Activated CD4-positive, alpha-beta T cell treated with anti-CD3 and anti-CD28 coated beads, Interleukin-2, amount 50 U/mL, for 24 hours (primary cell): ENCODE measurements around the gene CALML3.

ENCODE experiments used
- DNase-seq, 2 donors: peaks; one replicate each; pipeline ENCODE4 v3.0.0-alpha.2; 2020; ENCODE audit warnings: low read depth in 1 of 2, low spot score in 1 of 2

Gene CALML3

DNA sequence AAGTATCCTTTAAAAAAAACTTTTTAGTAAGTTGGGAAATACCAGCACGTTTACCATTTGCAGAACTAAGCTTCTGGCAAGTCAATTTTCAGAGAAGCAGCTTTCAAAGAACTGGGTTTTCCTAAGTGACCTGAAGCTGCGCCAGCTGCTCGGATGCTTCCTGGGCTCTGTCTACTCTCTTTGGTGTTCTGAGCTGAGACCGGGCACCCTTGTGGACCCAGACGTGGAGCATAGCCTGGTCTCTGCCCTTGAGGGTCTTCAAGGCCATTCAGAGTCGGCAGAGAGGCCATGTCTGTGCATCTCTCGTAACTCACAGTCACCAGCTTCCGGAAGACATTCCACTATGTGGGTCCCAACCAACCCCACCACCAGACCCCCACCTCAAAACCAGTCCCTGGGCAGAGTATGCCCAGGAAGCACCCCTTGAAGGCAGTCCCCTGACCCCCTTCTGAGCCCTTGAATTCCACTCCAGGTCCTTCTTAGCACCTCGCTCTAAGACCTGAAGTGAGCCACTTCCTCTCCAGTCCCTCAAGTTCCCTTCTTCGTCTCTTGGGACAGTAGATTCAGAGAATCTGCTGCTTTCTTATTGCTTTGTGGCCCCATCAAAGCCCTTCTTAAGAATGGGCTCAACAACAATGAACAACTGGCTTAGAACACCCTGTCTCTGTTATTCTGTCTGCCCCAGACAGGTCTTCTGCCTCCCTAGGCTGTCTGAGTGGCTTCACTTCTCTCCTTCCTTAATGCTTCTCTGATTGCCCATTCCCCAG is 33.9 kb upstream of the CALML3 start:
- DNase-seq: no peak

DNA sequence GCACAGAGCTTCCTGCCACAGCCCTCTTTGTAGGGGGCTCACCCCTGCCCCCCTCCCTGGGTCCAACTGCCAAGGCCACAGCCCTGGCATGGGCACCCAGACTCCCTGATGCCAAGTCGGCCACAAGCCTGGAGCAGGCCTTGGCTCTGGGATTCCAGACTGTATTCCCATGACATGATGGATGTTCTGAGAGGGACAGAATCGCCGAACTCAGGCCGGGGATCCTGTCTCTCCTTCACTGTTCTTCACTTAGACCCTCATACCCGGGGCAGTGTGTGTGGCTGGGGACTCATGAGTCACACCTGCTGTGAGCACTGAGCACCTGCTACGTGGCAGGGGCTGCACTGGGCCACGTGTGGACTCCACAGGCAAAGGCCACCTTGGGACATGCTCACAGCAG is 33.3 kb upstream of the CALML3 start:
- no peak for DNase-seq

DNA sequence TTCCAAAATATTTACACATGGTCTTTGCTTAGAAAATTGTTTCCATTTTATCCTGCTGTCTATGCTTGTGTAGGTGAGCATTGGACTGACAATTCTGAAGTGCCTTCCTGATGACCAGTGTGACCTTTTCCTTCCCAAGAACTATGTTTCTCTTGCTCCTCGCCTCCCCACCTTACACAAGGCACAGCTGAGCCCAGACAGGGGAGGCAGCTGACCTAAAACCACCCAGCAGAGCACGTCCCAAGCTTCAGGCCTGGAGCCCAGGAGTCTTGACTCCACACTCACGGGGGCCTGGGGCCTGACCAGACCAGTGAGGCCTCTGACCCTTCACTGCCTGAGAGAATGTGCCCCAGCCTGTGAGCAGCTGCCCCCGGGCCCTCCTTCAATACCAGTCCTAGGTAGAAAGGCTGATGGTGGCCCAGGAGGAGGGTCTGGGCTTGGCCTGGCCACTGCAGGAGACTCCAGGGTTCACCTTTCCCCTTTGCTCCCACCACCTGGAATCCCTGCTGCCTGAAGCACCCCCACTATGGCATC is 32.4 kb upstream of the CALML3 start:
- no peak for DNase-seq

DNA sequence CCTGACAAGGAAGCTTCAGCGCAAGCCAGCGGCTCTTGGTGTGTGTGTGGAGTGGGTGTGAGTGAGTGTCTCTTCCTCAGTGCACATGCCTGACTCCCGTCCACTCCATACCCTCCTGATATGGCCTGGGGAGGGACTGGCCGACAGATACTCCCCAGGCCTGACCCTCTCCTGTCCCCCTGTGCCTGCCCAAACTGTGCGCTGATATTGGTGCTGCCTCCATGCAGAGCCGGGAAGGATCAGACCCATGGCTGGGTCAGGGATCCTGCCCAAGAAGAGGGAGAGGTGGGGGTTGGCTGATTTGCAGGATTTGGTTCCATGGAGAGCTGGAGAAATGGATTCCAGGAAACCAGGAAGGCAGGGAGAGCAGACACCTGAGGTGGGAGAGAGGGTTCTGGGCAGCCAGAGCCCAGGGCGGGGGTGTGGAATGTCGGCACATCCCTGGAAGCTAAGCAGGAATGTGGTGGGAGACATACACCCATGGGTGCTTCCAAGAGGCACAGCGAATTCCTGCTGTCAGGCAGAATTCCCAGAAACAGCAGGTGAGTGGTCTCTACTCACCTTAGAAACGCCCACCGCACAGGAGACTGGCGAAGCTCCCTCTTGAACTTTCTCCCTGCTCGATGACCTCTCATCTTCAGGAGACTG is 31.7 kb upstream of the CALML3 start:
- DNase-seq: no peak

DNA sequence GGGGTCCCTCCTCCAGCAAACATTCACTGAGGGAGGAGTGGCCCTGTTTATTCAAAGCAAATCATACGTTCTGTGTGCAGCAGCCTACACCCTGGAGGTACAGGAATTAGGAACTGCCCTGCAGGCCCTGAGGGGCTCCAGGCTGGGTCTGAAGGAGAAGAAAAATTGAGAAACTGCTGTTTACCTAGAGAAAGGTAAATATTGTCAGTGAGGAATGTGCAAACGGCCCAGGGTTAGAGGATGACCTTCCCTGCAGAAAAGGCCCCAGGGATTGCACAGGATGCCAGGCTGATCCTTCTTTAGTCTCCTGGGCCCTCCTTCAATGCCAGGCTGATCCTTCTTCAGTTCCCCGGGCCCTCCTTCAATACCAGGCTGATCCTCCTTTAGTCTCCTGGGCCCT is 31.1 kb upstream of the CALML3 start:
- no peak for DNase-seq

DNA sequence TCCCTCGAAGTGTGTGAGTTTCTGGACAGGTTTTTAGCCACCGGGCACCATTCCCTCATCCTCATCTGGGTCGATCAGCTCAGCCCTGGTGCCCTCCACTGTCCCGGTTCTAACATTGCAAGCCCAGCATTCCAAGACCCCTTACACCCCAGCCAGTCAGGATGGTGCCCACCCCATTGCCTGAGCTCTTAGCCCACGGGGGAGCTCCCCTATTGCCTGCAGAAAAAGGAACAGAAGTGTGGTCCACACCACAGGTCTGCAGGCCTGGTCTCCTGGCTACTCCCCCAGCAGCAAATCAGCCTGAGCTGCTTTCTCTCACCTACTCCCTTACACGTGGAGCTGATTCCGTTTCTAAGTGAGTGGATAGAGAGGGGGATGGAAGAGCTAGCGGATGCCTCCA is 30.1 kb upstream of the CALML3 start:
- DNase-seq: no peak

DNA sequence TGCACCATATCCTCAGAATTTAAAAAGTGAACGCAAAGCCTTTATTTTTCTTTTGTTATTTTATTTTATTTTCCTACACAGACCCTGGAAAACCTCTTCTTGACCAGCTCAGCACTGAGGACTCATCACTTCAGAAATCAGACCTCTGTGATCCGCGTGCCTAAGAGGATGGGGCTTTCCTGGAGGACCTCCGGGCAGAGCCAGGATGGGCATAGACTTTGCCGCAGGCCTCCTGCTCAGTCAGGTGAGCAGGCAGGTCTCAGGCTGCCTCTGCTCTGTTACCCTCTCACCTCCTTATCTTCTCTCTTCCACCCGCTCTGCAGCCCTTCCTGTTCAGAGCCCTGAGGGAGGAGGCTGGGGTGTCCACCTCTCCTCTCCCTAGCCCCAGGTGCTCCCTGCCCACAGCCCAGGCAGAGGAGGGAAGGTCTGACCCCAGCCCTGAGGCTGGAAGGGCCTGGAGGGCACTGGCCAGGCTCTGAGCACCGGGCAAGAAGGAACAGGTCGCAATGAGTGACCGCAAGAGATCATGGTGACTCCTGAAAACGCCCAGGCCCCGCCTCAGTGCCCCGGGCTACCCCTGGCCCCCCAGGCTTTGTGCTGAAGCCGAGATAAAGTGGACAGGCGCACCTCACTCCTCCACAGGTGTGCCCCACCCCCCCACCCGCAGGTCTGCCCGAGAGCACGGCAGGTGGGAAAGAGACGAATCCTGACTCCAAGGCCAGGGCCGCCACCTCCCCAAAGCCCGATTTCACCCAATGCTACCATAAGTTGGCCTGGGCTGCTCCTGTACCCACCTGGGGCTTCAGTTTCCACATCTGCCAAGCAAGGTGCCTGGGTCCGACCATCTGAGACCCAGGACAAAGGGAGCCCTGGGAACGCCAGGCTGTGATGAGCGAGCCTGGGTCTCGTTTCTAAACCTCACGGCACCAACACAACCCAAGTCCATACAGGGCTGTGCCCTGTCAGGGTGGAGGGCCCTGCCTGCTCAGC is 28.2 kb upstream of the CALML3 start:
- no peak for DNase-seq

DNA sequence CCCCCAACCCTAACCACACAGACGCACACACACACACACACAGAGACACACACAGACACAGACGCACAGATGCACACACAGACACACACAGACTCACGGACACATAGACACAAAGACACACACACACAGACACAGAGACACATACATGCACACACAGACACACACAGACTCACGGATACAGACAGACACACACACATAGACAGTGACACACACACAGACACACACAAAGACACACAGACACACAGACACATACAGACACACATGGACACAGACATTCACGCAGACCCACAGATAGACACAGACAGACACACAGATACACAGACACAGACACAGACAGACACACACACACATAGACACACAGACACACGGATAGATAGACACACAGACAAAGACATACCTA is 27.5 kb upstream of the CALML3 start:
- no peak for DNase-seq

DNA sequence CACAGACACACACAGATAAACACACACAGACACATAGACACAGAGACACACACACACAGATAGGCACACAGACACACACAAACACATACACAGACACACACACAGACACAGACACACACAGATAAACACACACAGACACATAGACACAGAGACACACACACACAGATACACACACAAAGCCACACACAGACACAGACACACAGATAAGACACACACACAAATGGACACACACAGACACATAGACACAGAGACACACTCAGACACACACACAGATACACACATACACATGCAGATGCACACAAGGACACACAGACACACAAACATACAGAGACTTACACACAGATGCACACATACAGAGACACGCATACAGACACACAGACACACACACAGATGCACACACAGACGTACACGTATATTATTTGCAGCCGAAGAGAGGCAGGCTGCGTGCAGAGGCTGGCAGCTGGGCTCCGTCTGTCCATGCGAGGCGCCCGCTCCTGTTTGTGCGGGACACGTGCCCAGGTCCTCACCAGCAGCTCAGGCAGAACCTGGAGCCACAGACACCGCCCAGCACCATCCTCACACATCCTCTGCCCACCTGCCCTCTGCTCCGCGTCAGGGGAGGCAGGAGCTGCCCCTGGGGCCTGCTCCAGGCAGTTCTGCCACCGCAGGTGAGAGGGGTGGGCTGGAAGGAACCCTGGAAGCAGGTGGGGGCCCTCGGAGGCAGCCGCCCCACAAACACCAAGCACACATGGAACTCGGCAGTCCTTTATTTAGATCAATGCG is 26.6 kb upstream of the CALML3 start:
- no peak for DNase-seq

DNA sequence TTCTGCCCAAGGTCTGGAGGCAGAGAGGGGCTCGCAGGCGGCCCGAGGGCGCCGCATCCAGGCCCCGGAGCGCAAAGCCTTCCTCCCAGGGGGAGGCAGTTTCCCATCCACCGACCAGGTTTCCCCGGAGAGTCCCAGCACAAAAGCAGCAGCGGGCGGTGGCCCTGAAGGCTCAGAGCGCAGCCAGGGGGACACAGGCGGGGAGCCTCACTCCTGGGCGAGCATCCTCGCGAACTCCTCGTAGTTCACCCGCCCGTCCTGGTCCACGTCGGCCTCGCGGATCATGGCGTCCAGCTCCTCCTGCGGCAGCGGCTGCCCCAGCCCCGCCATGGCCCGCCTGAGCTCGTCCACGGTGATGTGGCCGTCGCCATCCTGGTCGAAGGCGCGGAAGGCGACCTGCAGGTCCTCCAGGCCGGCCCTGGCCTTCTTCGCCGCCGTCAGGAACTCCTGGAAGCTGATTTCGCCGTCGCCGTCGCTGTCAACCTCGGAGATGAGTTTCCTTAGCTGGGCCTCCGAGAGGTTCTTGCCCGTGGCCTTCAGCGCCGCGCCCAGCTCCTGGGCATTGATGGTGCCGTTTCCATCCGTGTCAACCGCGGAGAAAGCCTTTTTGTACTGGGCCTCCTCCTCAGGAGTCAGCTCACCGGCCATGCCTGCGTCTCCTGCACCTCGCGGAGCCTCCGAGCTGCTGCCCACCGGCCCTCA is 25.8 kb upstream of the CALML3 start:
- no peak for DNase-seq

DNA sequence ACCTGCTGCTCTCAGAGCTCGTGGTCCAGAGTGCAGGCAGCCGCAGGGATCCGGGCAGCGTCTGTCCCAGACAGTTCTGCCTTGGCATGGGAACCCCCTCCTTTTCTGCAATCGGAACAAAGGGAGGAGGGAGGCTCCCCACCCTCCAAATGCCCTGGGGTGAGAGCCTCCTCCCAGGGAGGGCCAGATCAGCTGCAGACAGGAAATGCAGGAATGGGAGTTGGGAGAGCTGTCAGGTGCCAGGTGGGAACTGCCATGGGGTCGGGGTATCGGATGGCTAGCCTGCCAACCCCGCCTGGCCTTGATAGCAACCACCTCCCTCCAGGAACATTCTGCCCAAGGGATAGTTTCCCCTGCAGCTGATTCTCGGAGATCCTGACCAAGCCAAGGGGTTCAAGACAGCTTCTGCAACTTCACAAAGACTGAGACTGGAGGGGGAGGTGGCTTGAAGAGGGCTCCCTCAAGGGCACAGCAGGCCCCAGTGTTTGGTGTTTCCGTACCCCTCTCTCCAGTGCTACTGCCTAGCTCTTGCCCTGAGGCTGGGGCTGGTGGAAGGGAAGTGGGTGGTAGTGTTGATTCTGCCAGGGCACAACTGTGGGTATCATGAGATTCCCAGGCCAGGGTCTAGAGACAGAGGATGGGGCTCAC is 25.1 kb upstream of the CALML3 start, which contains the start of gene CALML5:
Gene CALML5, minus strand, starts transcription at position 78 of the 648 bp plus-strand sequence. CDS start 132 bp downstream, outside the sequence.
- DNase-seq: no peak

DNA sequence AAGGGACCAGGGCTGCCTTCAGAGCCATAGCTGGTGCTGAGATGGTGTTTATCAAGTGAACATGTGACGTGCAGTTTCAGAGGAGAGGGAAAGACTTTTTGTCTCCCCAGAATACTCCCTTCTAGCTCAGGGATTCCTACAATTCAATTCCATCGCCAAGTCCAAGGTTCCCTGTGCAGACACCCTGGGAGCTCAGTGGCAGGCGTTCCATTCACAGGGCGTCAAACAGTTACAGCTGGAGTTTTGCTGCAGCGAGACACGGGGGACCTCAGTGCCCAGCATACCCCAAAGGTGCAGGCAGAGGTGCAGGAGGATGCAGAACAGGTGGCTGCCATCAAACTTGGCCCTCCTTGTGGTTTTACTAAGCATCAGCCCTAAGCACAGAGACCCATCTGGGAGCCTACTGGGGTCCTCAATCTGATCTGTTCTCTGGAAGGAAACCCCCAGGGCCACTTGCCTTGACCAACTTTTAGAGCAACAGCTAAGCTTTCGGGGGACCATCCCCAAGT is 24.5 kb upstream of the CALML3 start:
- no peak for DNase-seq

DNA sequence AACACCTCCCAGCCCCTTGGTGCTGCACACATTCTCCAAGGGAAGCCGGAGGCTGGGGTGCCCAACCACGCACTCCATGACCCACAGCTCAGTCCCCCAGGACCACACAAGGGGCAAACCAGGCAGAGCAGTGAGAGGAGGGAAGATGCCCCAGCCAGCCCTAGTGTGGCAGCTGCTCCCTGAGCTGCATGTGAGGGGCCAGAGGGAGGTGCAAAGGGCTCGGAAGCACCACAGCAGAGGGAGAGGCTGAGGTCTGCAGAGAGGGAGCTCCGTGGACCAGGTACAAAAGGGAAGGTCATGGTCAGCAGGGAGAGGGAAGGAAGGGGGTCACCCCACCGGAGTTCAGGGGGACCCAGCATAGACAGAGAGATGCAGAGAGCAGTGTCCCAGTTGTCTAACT is 23.9 kb upstream of the CALML3 start:
- no peak for DNase-seq

DNA sequence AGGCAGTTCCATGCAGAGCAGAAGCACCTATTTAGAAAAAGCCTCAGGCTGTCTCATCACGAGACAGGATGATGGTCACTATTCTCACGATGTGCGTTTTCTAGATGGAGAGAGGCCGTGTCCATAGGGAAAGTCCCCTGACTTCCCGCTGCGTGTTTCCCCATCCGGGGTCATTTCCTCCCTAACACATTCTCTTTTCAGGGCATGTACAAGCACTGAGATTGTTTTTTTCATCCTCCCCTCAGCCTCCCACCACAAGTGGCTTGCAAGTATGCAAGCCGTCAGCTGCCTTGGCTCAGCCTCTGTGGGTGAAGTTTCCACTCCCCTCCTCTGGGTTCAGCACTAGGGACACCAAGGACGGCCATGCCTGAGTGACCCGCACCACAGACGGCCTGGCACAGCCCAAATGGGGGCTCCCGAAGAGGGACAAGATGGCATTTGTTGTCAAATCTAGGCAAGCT is 22.7 kb upstream of the CALML3 start:
- DNase-seq: no peak

DNA sequence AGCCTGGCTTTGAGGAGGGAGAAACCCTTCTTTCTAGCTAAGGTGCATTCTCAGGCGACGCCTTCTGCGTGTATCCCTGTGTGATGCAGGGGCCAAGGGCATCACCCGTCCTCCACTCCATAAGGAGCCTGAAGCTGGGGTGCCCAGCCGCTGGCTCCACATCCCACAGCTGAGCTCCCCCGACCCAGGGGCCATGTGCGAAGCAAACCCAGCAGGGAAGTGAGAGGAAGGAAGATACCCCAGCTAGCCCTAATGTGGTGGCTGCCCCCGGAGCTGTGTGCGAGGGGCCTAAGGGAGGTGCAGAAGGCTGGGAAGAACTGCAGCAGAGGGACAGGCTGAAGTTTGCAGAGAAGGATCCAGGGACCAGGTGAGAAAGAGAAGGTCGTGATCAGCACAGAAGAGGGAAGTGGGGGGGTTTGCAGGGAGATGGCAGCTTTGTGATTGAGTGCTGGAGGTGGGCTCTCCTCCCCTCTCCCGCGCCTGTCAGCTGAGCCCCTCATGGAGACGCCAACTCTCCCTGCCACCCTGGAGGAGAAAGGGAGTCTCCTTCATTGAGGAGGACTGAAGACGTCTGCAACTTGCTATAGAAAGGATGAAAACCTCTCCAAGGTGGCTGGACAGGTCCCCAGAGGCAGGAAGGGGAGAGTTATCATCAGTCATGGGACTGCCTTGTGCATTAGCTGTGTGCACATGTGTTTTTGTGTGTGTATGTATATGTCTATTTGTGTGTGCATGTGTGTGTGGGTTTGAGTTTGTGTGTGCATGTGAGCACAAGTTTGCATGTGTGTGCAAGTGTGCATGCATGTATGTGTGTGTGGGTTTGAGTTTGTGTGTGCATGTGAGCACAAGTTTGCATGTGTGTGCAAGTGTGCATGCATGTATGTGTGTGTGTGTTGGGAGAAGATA is 21.9 kb upstream of the CALML3 start:
- no peak for DNase-seq

DNA sequence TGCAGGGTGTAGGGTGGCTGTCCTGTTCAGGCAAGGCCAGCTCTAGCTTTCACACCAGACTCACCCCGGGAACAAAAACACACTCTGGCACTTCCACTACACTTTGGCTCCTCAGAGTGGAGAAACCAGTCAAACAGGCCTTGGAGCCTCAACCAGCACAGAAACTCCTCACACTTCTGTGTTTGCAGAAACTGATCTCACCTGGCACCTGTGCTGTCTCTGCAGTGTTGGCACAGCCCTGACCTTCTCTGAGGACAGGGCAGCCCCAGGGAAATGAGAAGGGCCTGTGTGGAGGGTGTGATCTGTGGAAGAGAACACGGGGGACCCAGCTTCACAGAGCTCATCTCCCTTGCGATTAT is 21.3 kb upstream of the CALML3 start:
- DNase-seq: no peak

DNA sequence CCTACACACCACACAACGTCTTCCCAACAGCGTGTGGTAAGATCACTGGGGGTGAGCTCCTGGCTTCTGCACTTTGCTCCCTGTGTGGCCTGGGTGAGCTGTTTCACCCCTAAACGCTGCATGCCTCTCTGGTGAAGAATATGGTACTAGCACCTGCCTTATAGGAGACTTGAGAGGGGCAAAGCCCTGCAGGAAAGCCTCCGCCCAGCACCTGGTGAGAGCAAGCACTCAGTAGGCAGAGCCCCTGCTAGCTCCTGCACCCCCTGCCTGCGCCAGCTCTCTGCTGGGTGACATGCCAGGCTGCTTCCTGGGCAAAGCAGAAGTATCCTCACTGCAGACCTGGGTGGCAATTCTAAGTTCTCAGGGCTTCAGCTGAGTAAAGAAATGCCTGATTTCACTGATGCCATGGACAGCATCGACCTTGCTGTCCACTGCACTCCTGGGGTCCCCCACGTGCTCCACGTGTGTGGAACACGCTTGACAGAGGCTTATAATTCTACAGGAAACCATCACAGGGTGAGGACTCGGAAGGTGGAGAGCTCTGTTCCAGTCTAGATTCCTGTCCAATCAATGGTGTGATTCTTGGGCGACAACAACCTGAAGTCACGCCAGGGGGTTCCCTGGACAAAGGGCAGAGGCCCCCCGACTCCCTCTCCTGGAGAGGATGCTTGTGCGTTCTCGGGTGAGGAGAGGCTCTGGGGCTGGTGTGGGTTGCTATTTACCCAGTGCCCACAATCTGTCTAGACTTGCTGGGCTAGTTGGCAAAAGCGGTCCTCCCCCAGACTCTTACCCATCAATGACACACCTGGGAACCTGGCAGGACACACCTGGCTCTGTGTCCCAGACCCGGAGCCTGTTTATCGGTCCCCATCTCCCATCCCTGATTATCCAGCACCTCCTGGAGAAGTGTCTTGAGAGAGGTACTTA is 20.4 kb upstream of the CALML3 start:
- DNase-seq: no peak
